B cell (primary cell): ENCODE measurements around the gene NEUROG1.

Source experiments
- EZH2 ChIP-seq: IDR thresholded peaks from 2 replicates; pipeline ENCODE4 v1.6.1; 2012; ENCODE audit warnings: borderline replicate concordance, low read depth, mild to moderate bottlenecking, moderate library complexity, low read length; ENCODE audit not compliant: insufficient read depth, poor library complexity, severe bottlenecking
- TF ChIP-seq, protein P1 (sequence below): fragments of 200-600 bp; IDR thresholded peaks from one replicate; pipeline ENCODE4 v1.8.0; 2022; ENCODE audit warnings: antibody characterized with exemption, mild to moderate bottlenecking

DNA sequence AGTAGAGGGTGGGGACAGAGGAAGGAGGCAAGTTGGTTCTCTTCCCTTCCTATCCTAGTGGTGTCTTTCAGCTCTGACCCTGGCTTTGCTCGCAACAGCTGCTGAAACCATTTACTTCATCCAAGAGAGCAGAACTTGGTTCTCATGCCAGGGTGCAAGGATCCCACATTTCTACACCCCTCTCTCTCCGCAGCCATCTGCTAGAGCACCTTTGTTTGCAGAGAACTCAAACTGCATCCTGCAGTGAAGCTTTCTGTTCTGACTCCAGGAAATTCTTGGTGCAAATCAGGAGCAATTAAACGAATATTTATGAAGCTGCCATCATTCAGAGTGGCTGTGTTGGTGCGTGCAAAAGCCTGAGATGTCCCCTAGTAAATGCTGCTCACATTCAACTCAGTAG lies 31.9 kb downstream of the NEUROG1 start:
- TF ChIP-seq, protein P1, sequence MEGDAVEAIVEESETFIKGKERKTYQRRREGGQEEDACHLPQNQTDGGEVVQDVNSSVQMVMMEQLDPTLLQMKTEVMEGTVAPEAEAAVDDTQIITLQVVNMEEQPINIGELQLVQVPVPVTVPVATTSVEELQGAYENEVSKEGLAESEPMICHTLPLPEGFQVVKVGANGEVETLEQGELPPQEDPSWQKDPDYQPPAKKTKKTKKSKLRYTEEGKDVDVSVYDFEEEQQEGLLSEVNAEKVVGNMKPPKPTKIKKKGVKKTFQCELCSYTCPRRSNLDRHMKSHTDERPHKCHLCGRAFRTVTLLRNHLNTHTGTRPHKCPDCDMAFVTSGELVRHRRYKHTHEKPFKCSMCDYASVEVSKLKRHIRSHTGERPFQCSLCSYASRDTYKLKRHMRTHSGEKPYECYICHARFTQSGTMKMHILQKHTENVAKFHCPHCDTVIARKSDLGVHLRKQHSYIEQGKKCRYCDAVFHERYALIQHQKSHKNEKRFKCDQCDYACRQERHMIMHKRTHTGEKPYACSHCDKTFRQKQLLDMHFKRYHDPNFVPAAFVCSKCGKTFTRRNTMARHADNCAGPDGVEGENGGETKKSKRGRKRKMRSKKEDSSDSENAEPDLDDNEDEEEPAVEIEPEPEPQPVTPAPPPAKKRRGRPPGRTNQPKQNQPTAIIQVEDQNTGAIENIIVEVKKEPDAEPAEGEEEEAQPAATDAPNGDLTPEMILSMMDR = no peak
- TF ChIP-seq EZH2 = no peak
